GM12801 (cell line): ENCODE data around the gene HOXC12.

Source experiments
- CTCF ChIP-seq: IDR thresholded peaks from one replicate; pipeline ENCODE4 v1.5.1; 2011; ENCODE audit warnings: control low read depth; ENCODE audit not compliant: insufficient read length; ENCODE audit errors: extremely low read depth

The HOXC12 gene

GRCh38 chr12:54005531-54005852 lies 50.8 kb downstream of the HOXC12 start:
- no peak for TF ChIP-seq CTCF

GRCh38 chr12:54005853-54006558 lies 51.3 kb downstream of the HOXC12 start:
- TF ChIP-seq CTCF, result no peak

- no peak for TF ChIP-seq CTCF
Observed at GRCh38 chr12:54006559-54007220, 52.0 kb downstream of the HOXC12 start.

- TF ChIP-seq CTCF, result no peak
Observed at GRCh38 chr12:54007538-54008259, 53.0 kb downstream of the HOXC12 start.

GRCh38 chr12:54008260-54008552 lies 53.5 kb downstream of the HOXC12 start:
- no peak for TF ChIP-seq CTCF
